ENCODE results near the gene ZDHHC21.

ZDHHC21 gene

GRCh38 chr9:14593406-14593805 is 99.8 kb downstream of the ZDHHC21 start:
- H2AFZ ChIP-seq (ENCODE audit: low read depth, low read length) = no peak overlapping the region
- DNase-seq (no peak), ATAC-seq (ENCODE audit: insufficient read depth, low read depth) (no peak)
- H3K27ac ChIP-seq (ENCODE audit: low read length) = no peak overlapping the region
- H3K4me2 ChIP-seq (ENCODE audit: insufficient read depth, low read length) = no peak overlapping the region
- no peaks in the 10 kb centered on the region for H3K4me1 ChIP-seq (ENCODE audit: insufficient read depth, low read length)
- no peaks in the 10 kb centered on the region for H3K79me2 ChIP-seq (ENCODE audit: insufficient read depth, low read length)
- H3K9ac ChIP-seq (ENCODE audit: low read depth, low read length) = no peak overlapping the region
- TF ChIP-seq, protein P1, sequence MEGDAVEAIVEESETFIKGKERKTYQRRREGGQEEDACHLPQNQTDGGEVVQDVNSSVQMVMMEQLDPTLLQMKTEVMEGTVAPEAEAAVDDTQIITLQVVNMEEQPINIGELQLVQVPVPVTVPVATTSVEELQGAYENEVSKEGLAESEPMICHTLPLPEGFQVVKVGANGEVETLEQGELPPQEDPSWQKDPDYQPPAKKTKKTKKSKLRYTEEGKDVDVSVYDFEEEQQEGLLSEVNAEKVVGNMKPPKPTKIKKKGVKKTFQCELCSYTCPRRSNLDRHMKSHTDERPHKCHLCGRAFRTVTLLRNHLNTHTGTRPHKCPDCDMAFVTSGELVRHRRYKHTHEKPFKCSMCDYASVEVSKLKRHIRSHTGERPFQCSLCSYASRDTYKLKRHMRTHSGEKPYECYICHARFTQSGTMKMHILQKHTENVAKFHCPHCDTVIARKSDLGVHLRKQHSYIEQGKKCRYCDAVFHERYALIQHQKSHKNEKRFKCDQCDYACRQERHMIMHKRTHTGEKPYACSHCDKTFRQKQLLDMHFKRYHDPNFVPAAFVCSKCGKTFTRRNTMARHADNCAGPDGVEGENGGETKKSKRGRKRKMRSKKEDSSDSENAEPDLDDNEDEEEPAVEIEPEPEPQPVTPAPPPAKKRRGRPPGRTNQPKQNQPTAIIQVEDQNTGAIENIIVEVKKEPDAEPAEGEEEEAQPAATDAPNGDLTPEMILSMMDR (IDR thresholded peaks at IDR 0.05; ENCODE audit: borderline replicate concordance, extremely low read depth, low read length, poor library complexity, severe bottlenecking) = no peak
- TF ChIP-seq EZH2 (IDR thresholded peaks at IDR 0.05; ENCODE audit: borderline replicate concordance, low read depth, low read length, severe bottlenecking) = no peak
- no peaks in the 10 kb centered on the region for H3K36me3 ChIP-seq (ENCODE audit: insufficient read depth, low read length)
- H3K27me3 ChIP-seq (ENCODE audit: insufficient read depth, low read length, poor library complexity) = no peaks in the 10 kb centered on the region
- no peaks in the 10 kb centered on the region for H4K20me1 ChIP-seq (ENCODE audit: insufficient read depth, low read length)
- no peak overlapping the region for H3K4me3 ChIP-seq (ENCODE audit: low read depth in 1 of 2, low read length in 2 of 2)
- H3K9me3 ChIP-seq (ENCODE audit: insufficient read depth, low read length, severe bottlenecking) = no peaks in the 10 kb centered on the region

DNA sequence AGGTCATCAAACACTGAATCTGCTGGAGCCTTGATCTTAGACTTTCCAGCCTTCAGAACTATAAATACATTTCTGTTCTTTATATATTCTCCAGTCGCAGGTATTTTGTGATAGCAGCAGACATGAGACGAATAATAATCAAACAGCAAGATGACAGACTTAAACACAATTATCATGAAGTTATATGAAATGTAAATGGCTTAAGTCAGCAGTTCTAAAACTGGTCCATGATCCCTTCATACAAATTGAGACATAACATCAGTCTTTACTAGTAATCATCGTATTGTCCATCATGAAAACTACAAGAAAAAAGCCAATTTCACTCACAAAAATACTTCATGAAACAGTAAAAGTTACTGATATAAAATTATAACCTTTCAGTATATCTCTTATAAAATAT is 101.8 kb downstream of the ZDHHC21 start:
- H2AFZ ChIP-seq (ENCODE audit: low read depth, low read length) = no peak overlapping the region
- no peak overlapping the region for H3K4me2 ChIP-seq (ENCODE audit: insufficient read depth, low read length)
- DNase-seq (no peak), ATAC-seq (ENCODE audit: insufficient read depth, low read depth) (no peak)
- H3K36me3 ChIP-seq (ENCODE audit: insufficient read depth, low read length) = no peaks in the 10 kb centered on the region
- no peak overlapping the region for H3K27ac ChIP-seq (ENCODE audit: low read length)
- no peaks in the 10 kb centered on the region for H3K79me2 ChIP-seq (ENCODE audit: insufficient read depth, low read length)
- no peaks in the 10 kb centered on the region for H3K27me3 ChIP-seq (ENCODE audit: insufficient read depth, low read length, poor library complexity)
- H3K9ac ChIP-seq (ENCODE audit: low read depth, low read length) = no peak overlapping the region
- no peaks in the 10 kb centered on the region for H3K9me3 ChIP-seq (ENCODE audit: insufficient read depth, low read length, severe bottlenecking)
- no peak overlapping the region for H3K4me3 ChIP-seq (ENCODE audit: low read depth in 1 of 2, low read length in 2 of 2)
- H4K20me1 ChIP-seq (ENCODE audit: insufficient read depth, low read length) = no peaks in the 10 kb centered on the region
- H3K4me1 ChIP-seq (ENCODE audit: insufficient read depth, low read length) = no peaks in the 10 kb centered on the region
- TF ChIP-seq, protein P1 (IDR thresholded peaks at IDR 0.05; ENCODE audit: borderline replicate concordance, extremely low read depth, low read length, poor library complexity, severe bottlenecking) = no peak
- TF ChIP-seq EZH2 (IDR thresholded peaks at IDR 0.05; ENCODE audit: borderline replicate concordance, low read depth, low read length, severe bottlenecking) = no peak

- Histone ChIP-seq H3K4me3 (ENCODE audit: low read depth in 1 of 2, low read length in 2 of 2) (no peak overlapping the region), H3K27me3 (ENCODE audit: insufficient read depth, low read length, poor library complexity) (no peaks in the 10 kb centered on the region), H3K36me3 (ENCODE audit: insufficient read depth, low read length) (no peaks in the 10 kb centered on the region), H3K9me3 (ENCODE audit: insufficient read depth, low read length, severe bottlenecking) (no peaks in the 10 kb centered on the region), H3K4me2 (ENCODE audit: insufficient read depth, low read length) (no peak overlapping the region), H3K79me2 (ENCODE audit: insufficient read depth, low read length) (no peaks in the 10 kb centered on the region), H2AFZ (ENCODE audit: low read depth, low read length) (no peak overlapping the region), H3K27ac (ENCODE audit: low read length) (no peak overlapping the region), H3K4me1 (ENCODE audit: insufficient read depth, low read length) (peaks cover 8% of the 10 kb centered on the region; the same call in 1 of the 2 replicates), H3K9ac (ENCODE audit: low read depth, low read length) (no peak overlapping the region), H4K20me1 (ENCODE audit: insufficient read depth, low read length) (no peaks in the 10 kb centered on the region)
- DNase-seq (peak; percentile 50), ATAC-seq (ENCODE audit: insufficient read depth, low read depth) (peak; percentile 91)
- no peak for TF ChIP-seq EZH2 (IDR thresholded peaks at IDR 0.05; ENCODE audit: borderline replicate concordance, low read depth, low read length, severe bottlenecking)
- TF ChIP-seq, protein P1 (IDR thresholded peaks at IDR 0.05; ENCODE audit: borderline replicate concordance, extremely low read depth, low read length, poor library complexity, severe bottlenecking) = no peak
Observed at GRCh38 chr9:14585730-14586473, 107.3 kb downstream of the ZDHHC21 start.

Data from DND-41 (cell line).